SIG-M5 treated with dmso at 0.1 percent for 504 hours (cell line): ENCODE data around the gene MAF.

Experiments
- DNase-seq: peaks from one replicate; lab custom pipeline; 2025; ENCODE audit not compliant: unreplicated experiment; lab: John Stamatoyannopoulos, UW

The MAF gene

GRCh38 chr16:79547085-79547484, 53.5 kb downstream of the MAF start:
- no peak for DNase-seq
